Measurements from ENCODE around the gene TTC38. TPM values are rescaled to one million over a fixed set of nuclear protein-coding genes. Genes with fewer than 3 reads are reported as not detected.

The TTC38 gene
- total RNA-seq, 1 experiment from 2014 or later, result 16.7 TPM

GRCh38 chr22:46335201-46336118 is 67.7 kb downstream of the TTC38 start, which contains the start of gene TRMU:
Gene TRMU (plus strand): TSS chr22:46335714. CDS start chr22:46335765, 51 bp downstream.
- peak; percentile 79 for DNase-seq (ENCODE audit: unreplicated experiment)
- H3K4me1 Mint-ChIP-seq (ENCODE audit: insufficient read depth, unreplicated experiment), result peaks cover 14% of the 10 kb centered on the region
- intact Hi-C loops (cut with micrococcal nuclease), result no loop called here
- no peaks in the 10 kb centered on the region for H3K27me3 Mint-ChIP-seq (ENCODE audit: insufficient read depth, unreplicated experiment)
- peaks cover 38% of the 10 kb centered on the region for H3K36me3 Mint-ChIP-seq (ENCODE audit: insufficient read depth, unreplicated experiment)
- peak within 1 kb of the TSS; percentile 91 for H3K4me3 Mint-ChIP-seq (ENCODE audit: unreplicated experiment)
- peak within 1 kb of the TSS; percentile 89 for H3K27ac Mint-ChIP-seq (ENCODE audit: low read depth, unreplicated experiment)
- TSS peak; percentile 84 for BruUV-seq (replicated peaks)
- ChIA-PET CTCF (interaction anchor here (0.6 to 1.4 kb wide), 4 partner anchors 20 to 329 kb away, joined by 3 to 4 read pairs (median 4); no protein-coding TSS in a partner anchor), POLR2A (interaction anchor here (0.6 to 2.5 kb wide), 30 partner anchors 9 to 1171 kb away, joined by 3 to 9 read pairs (median 3); partner anchors contain the start of genes CELSR1, GTSE1 and TTC38)
- no peaks in the 10 kb centered on the region for H3K9me3 Mint-ChIP-seq (ENCODE audit: unreplicated experiment)
- TF ChIP-seq CTCF (IDR thresholded peaks at IDR 0.05; ENCODE audit: unreplicated experiment), result no peak

GRCh38 chr22:46336119-46337078 is 68.6 kb downstream of the TTC38 start:
- CTCF ChIA-PET, result interaction anchor here (0.6 to 1.4 kb wide), 4 partner anchors 21 to 330 kb away, joined by 3 to 4 read pairs (median 4); no protein-coding TSS in a partner anchor
- Mint-ChIP-seq H3K4me3 (ENCODE audit: unreplicated experiment) (peak overlapping the region; percentile 91), H3K27me3 (ENCODE audit: insufficient read depth, unreplicated experiment) (no peaks in the 10 kb centered on the region), H3K36me3 (ENCODE audit: insufficient read depth, unreplicated experiment) (peaks cover 46% of the 10 kb centered on the region), H3K9me3 (ENCODE audit: unreplicated experiment) (no peaks in the 10 kb centered on the region), H3K27ac (ENCODE audit: low read depth, unreplicated experiment) (peak overlapping the region; percentile 89), H3K4me1 (ENCODE audit: insufficient read depth, unreplicated experiment) (peaks cover 14% of the 10 kb centered on the region)
- POLR2A ChIA-PET, result interaction anchor here (0.5 to 2.5 kb wide), 34 partner anchors 8 to 1172 kb away, joined by 3 to 9 read pairs (median 3); partner anchors contain the start of genes CELSR1, GTSE1, PPARA and TBC1D22A
- no peak for TF ChIP-seq CTCF (IDR thresholded peaks at IDR 0.05; ENCODE audit: unreplicated experiment)
- TSS peak; percentile 18 for BruUV-seq (replicated peaks)
- intact Hi-C loops (cut with micrococcal nuclease), result no loop called here
- peak; percentile 24 for DNase-seq (ENCODE audit: unreplicated experiment)

DNA sequence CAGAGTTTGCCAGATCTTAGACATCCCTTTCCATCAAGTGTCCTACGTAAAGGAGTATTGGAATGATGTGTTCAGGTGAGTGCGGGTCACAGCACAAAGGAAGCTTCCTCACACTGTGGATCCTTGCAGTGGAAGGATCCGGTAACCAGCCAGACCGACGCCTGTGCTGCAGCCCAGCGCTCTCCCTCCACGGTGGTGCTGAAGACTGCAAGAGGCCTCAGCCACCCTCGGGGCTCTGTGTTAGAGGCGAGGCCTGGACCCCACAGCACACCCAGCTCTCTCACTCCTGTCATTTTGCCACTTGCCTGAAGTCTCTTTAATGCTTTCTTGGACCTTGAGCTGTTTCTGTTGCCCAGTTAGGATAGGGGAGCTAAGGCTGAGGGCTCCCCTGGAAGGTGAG is 70.1 kb downstream of the TTC38 start:
- no peak for TF ChIP-seq CTCF (IDR thresholded peaks at IDR 0.05; ENCODE audit: unreplicated experiment)
- no peak for DNase-seq (ENCODE audit: unreplicated experiment)
- POLR2A ChIA-PET, result no interaction called here
- H3K27me3 Mint-ChIP-seq (ENCODE audit: insufficient read depth, unreplicated experiment), result no peaks in the 10 kb centered on the region
- H3K27ac Mint-ChIP-seq (ENCODE audit: low read depth, unreplicated experiment), result no peak overlapping the region
- peaks cover 14% of the 10 kb centered on the region for H3K4me1 Mint-ChIP-seq (ENCODE audit: insufficient read depth, unreplicated experiment)
- no peak overlapping the region for H3K4me3 Mint-ChIP-seq (ENCODE audit: unreplicated experiment)
- BruUV-seq (replicated peaks), result no TSS peak
- H3K36me3 Mint-ChIP-seq (ENCODE audit: insufficient read depth, unreplicated experiment), result peaks cover 61% of the 10 kb centered on the region
- H3K9me3 Mint-ChIP-seq (ENCODE audit: unreplicated experiment), result no peaks in the 10 kb centered on the region
- CTCF ChIA-PET, result interaction anchor here (0.8 kb wide), 1 partner anchor 421 kb away, joined by 4 read pairs; no protein-coding TSS in a partner anchor
- intact Hi-C loops (cut with micrococcal nuclease), result no loop called here
